ENCODE data around the gene MLLT3.

- TF ChIP-seq CTCF (conservative IDR thresholded peaks at IDR 0.05; ENCODE audit: low read depth, low read length) (no peak), EZH2 (IDR thresholded peaks at IDR 0.05; ENCODE audit: borderline replicate concordance, low read depth, low read length, poor library complexity, severe bottlenecking) (no peak)
These were observed 196.3 kb downstream of the MLLT3 start for GRCh38 chr9:20426019-20426418.
